PC-3 (cell line): Measurements from ENCODE around the gene SH3TC1. TPM values are rescaled to one million over a fixed set of nuclear protein-coding genes. Genes with fewer than 3 reads are reported as not detected.

Experiments used
- ATAC-seq: fragments of 200-7000 bp; cut with Tn5 transposase; 2 replicates; pipeline ENCODE4 v1.9.1; 2020; ENCODE audit warnings: mild to moderate bottlenecking, moderate library complexity
- Bru-seq: library from RNA; stranded (reverse); fragments of 400-500 nt; gene quantifications from one replicate; lab custom pipeline; 2021; lab: Mats Ljungman, UMichigan
- BruChase-seq, 2 experiments: library from RNA; stranded (reverse); fragments of 400-500 nt; gene quantifications; one replicate each; lab custom pipeline; 2021; lab: Mats Ljungman, UMichigan
- BruUV-seq: library from RNA; stranded (reverse); fragments of 400-500 nt; replicated peaks from 2 replicates; lab custom pipeline; 2021; lab: Mats Ljungman, UMichigan
- CTCF ChIA-PET: fragments of 300-600 bp; sonication (Branson Sonifier 250); formaldehyde crosslinking; loops from one replicate; lab custom pipeline; 2022; ENCODE audit warnings: antibody characterized with exemption; lab: Charles Lee
- POLR2A ChIA-PET: fragments of 300-600 bp; sonication (Branson Sonifier 250); formaldehyde crosslinking; loops from one replicate; lab custom pipeline; 2022; ENCODE audit warnings: antibody characterized with exemption; ENCODE audit not compliant: unreplicated experiment; lab: Charles Lee
- DNase-seq: peaks from one replicate; pipeline ENCODE4 v3.0.0-alpha.2; 2015
- H2AFZ ChIP-seq: fragments of 300-600 bp; sonication (generic); 2 replicates; pipeline ENCODE4 v1.6.0; 2016; ENCODE audit warnings: antibody characterized with exemption, low read length
- H3F3A ChIP-seq: fragments of 300-600 bp; sonication (generic); one replicate; pipeline ENCODE4 v1.6.0; 2017; ENCODE audit warnings: antibody characterized with exemption, low read length, control low read depth, mild to moderate bottlenecking; ENCODE audit not compliant: unreplicated experiment
- H3K27ac ChIP-seq: fragments of 300-600 bp; sonication (generic); 2 replicates; pipeline ENCODE4 v1.5.1; 2016; ENCODE audit warnings: mild to moderate bottlenecking, low read length
- H3K27me3 ChIP-seq: fragments of 300-600 bp; sonication (generic); 2 replicates; pipeline ENCODE4 v1.6.1; 2016; ENCODE audit warnings: low read length, mixed read lengths
- H3K36me3 ChIP-seq: fragments of 300-600 bp; sonication (generic); 2 replicates; pipeline ENCODE4 v1.6.1; 2016; ENCODE audit warnings: low read depth, mixed run types, low read length, mixed read lengths
- H3K4me1 ChIP-seq: fragments of 300-600 bp; sonication (generic); 2 replicates; pipeline ENCODE4 v1.5.1; 2016; ENCODE audit warnings: low read length; ENCODE audit not compliant: insufficient read depth
- H3K4me2 ChIP-seq: fragments of 300-600 bp; sonication (generic); 2 replicates; pipeline ENCODE4 v1.6.0; 2016; ENCODE audit warnings: low read length
- H3K4me3 ChIP-seq: fragments of 300-600 bp; sonication (generic); 2 replicates; pipeline ENCODE4 v1.5.1; 2016; ENCODE audit warnings: mild to moderate bottlenecking, low read length, mixed read lengths
- H3K79me2 ChIP-seq: fragments of 300-600 bp; sonication (generic); 2 replicates; pipeline ENCODE4 v1.6.1; 2017; ENCODE audit warnings: low read length, mixed read lengths
- H3K9ac ChIP-seq: fragments of 300-600 bp; sonication (generic); 2 replicates; pipeline ENCODE4 v1.6.0; 2016; ENCODE audit warnings: mild to moderate bottlenecking, low read length
- H3K9me2 ChIP-seq: fragments of 300-600 bp; sonication (generic); replicated peaks from 2 replicates; pipeline ENCODE4 v1.6.1; 2016; ENCODE audit warnings: mixed run types, low read length, mixed read lengths
- H3K9me3 ChIP-seq: fragments of 300-600 bp; sonication (generic); 2 replicates; pipeline ENCODE4 v1.6.1; 2016; ENCODE audit warnings: low read length, mixed read lengths
- H4K20me1 ChIP-seq: fragments of 300-600 bp; sonication (generic); 2 replicates; pipeline ENCODE4 v1.6.1; 2016; ENCODE audit warnings: low read length, mixed read lengths
- CTCF ChIP-seq: fragments of 300-600 bp; sonication (generic); conservative IDR thresholded peaks from 2 replicates; pipeline ENCODE4 v1.5.1; 2017; ENCODE audit warnings: antibody characterized with exemption, low read depth, mild to moderate bottlenecking, low read length
- EZH2 ChIP-seq: fragments of 300-600 bp; sonication (generic); IDR thresholded peaks from one replicate; pipeline ENCODE4 v1.6.1; 2017; ENCODE audit warnings: antibody characterized with exemption, mild to moderate bottlenecking, low read length; ENCODE audit not compliant: unreplicated experiment
- EZH2phosphoT487 ChIP-seq: fragments of 300-600 bp; sonication (generic); IDR thresholded peaks from 2 replicates; pipeline ENCODE4 v1.6.1; 2018; ENCODE audit warnings: mild to moderate bottlenecking, antibody characterized with exemption, low read length, borderline replicate concordance
- intact Hi-C: fragments of 100-400 bp; cut with micrococcal nuclease; formaldehyde crosslinking; loops from 2 replicates; pipeline ENCODE4 v1.9.0; 2023
- long read RNA-seq: library from polyadenylated mRNA; unstranded; transcript quantifications from one replicate; pipeline ENCODE4 v2.0.0, GENCODE V29; 2021; ENCODE audit not compliant: unreplicated experiment
- total RNA-seq: library from RNA; depleted of rRNA; stranded (reverse); fragments of >200 nt; gene quantifications from 2 replicates; pipeline ENCODE4 v1.2.3, GENCODE V29; 2014; rRNA removed

The SH3TC1 gene
- total RNA-seq (22.6 and 23.1 TPM in 2 replicates), Bru-seq, nascent RNA (percentile 59 among the genes with signal in this experiment), BruChase-seq, experiment 1, labeled RNA remaining after a 6-hour chase (percentile 59 among the genes with signal in this experiment), BruChase-seq, experiment 2, labeled RNA remaining after a 2-hour chase (percentile 57 among the genes with signal in this experiment)
- long read RNA-seq, full-length matches to known transcripts, result 6 of 21 reads
- long read RNA-seq, partial matches to known transcripts, result 8 of 21 reads
- long read RNA-seq, other reads (novel, unspliced or antisense), result 7 of 21 reads

- Histone ChIP-seq H3K27ac (peak within 1 kb of the TSS; percentile 47), H3F3A (no peaks in the 10 kb centered on the region), H3K9me3 (no peaks in the 10 kb centered on the region), H3K79me2 (peaks cover 16% of the 10 kb centered on the region), H2AFZ (no peak within 1 kb of the TSS), H3K4me1 (peaks cover 18% of the 10 kb centered on the region), H3K9ac (peak within 1 kb of the TSS; percentile 85), H3K36me3 (no peaks in the 10 kb centered on the region), H3K4me3 (peak within 1 kb of the TSS; percentile 69), H4K20me1 (no peaks in the 10 kb centered on the region), H3K9me2 (no peaks in the 10 kb centered on the region), H3K4me2 (peak within 1 kb of the TSS; percentile 89), H3K27me3 (no peaks in the 10 kb centered on the region)
- BruUV-seq, result no TSS peak
- TF ChIP-seq EZH2 (no peak), CTCF (no peak), EZH2phosphoT487 (no peak)
- peak; percentile 99 for ATAC-seq
- POLR2A ChIA-PET, result interaction anchor here (0.6 to 0.7 kb wide), 2 partner anchors 40 to 210 kb away, joined by 3 read pairs; no protein-coding TSS in a partner anchor
- intact Hi-C loops, result no loop called here
- CTCF ChIA-PET, result interaction anchor here (0.5 to 1.2 kb wide), 2 partner anchors 23 to 210 kb away, joined by 7 to 8 read pairs; no protein-coding TSS in a partner anchor
- DNase-seq, result peak; percentile 87
Measured at GRCh38 chr4:8198906-8199593, at the start of gene SH3TC1. Gene SH3TC1 (plus strand): TSS chr4:8199290. CDS start chr4:8205195, 5,905 bp downstream.

GRCh38 chr4:8149664-8150063 lies 49.4 kb upstream of the SH3TC1 start:
- Histone ChIP-seq H3K27ac (no peak overlapping the region), H3K9me2 (no peaks in the 10 kb centered on the region), H3F3A (no peaks in the 10 kb centered on the region), H3K79me2 (no peaks in the 10 kb centered on the region), H3K4me1 (no peaks in the 10 kb centered on the region), H3K36me3 (no peaks in the 10 kb centered on the region), H3K9me3 (no peaks in the 10 kb centered on the region), H3K4me2 (no peak overlapping the region), H3K4me3 (no peak overlapping the region), H3K9ac (no peak overlapping the region), H4K20me1 (no peaks in the 10 kb centered on the region), H3K27me3 (no peaks in the 10 kb centered on the region), H2AFZ (no peak overlapping the region)
- TF ChIP-seq EZH2phosphoT487 (no peak), CTCF (no peak), EZH2 (no peak)
- BruUV-seq, result no TSS peak
- intact Hi-C loops, result no loop called here
- DNase-seq, result no peak
- no peak for ATAC-seq
- ChIA-PET POLR2A (no interaction called here), CTCF (no interaction called here)
